OCI-LY3 (cell line): ENCODE results near the gene AQP2.

ENCODE experiments used
- H2AFZ ChIP-seq: fragments of 200-600, 300-600 bp; shearing (Covaris generic); 2 replicates; pipeline ENCODE4 v1.6.0; 2014; ENCODE audit warnings: antibody characterized with exemption, low read depth, low read length
- H3K27ac ChIP-seq: fragments of 200-600, 300-600 bp; sonication (generic); 2 replicates; pipeline ENCODE4 v1.5.1; 2014; ENCODE audit warnings: mild to moderate bottlenecking, low read length, moderate library complexity, mixed read lengths
- H3K27me3 ChIP-seq: fragments of 200-600, 300-600 bp; sonication (generic); 2 replicates; pipeline ENCODE4 v1.6.1; 2014; ENCODE audit warnings: low read depth, low read length, mixed read lengths
- H3K36me3 ChIP-seq: fragments of 200-600, 300-600 bp; sonication (generic); replicated peaks from 2 replicates; pipeline ENCODE3; 2014; ENCODE audit warnings: low read depth, low read length, mixed read lengths
- H3K4me1 ChIP-seq: fragments of 300-600, 200-600 bp; sonication (generic); 2 replicates; pipeline ENCODE4 v1.6.1; 2014; ENCODE audit warnings: low read length, mixed read lengths
- H3K4me2 ChIP-seq: fragments of 200-600, 300-600 bp; sonication (generic); 2 replicates; pipeline ENCODE4 v1.6.1; 2014; ENCODE audit warnings: low read length, mixed read lengths
- H3K4me3 ChIP-seq: fragments of 300-600, 200-600 bp; sonication (generic); 2 replicates; pipeline ENCODE4 v1.5.1; 2014; ENCODE audit warnings: antibody characterized with exemption, mild to moderate bottlenecking, low read length, moderate library complexity
- H3K79me2 ChIP-seq: fragments of 300-600, 200-600 bp; shearing (Covaris generic); 2 replicates; pipeline ENCODE4 v1.6.1; 2014; ENCODE audit warnings: mild to moderate bottlenecking, low read length, mixed read lengths
- H3K9ac ChIP-seq: fragments of 300-600, 200-600 bp; shearing (Covaris generic); 2 replicates; pipeline ENCODE4 v1.6.0; 2014; ENCODE audit warnings: mild to moderate bottlenecking, low read length, moderate library complexity
- H3K9me3 ChIP-seq: fragments of 200-600, 300-600 bp; shearing (Covaris generic); 2 replicates; pipeline ENCODE4 v1.6.1; 2014; ENCODE audit warnings: low read length, mixed read lengths; ENCODE audit not compliant: insufficient read depth
- H4K20me1 ChIP-seq: fragments of 200-600, 300-600 bp; sonication (generic); 2 replicates; pipeline ENCODE4 v1.6.1; 2016; ENCODE audit warnings: low read length, mixed read lengths; ENCODE audit not compliant: insufficient read depth
- CTCF ChIP-seq: fragments of 200-600, 300-600 bp; sonication (generic); IDR thresholded peaks from 2 replicates; pipeline ENCODE4 v1.5.1; 2014; ENCODE audit warnings: antibody characterized with exemption, low read length, low read depth
- EZH2phosphoT487 ChIP-seq: fragments of 200-600 bp; shearing (Covaris generic); IDR thresholded peaks from 2 replicates; pipeline ENCODE4 v1.6.1; 2018; ENCODE audit warnings: antibody characterized with exemption, mixed run types, low read depth

The AQP2 gene

GRCh38 chr12:49916129-49916919 is 34.2 kb upstream of the AQP2 start:
- peaks cover 13% of the 10 kb centered on the region for H3K27me3 ChIP-seq
- no peaks in the 10 kb centered on the region for H3K9me3 ChIP-seq
- H3K4me2 ChIP-seq: no peak overlapping the region
- H2AFZ ChIP-seq: no peak overlapping the region
- no peaks in the 10 kb centered on the region for H3K4me1 ChIP-seq
- TF ChIP-seq EZH2phosphoT487: no peak
- no peak for TF ChIP-seq CTCF
- H3K36me3 ChIP-seq: no peaks in the 10 kb centered on the region
- no peak overlapping the region for H3K9ac ChIP-seq
- H3K4me3 ChIP-seq: no peak overlapping the region
- H4K20me1 ChIP-seq: no peaks in the 10 kb centered on the region
- no peaks in the 10 kb centered on the region for H3K79me2 ChIP-seq
- no peak overlapping the region for H3K27ac ChIP-seq

GRCh38 chr12:49917166-49917787 is 33.3 kb upstream of the AQP2 start:
- Histone ChIP-seq H3K27ac (no peak overlapping the region), H3K79me2 (no peaks in the 10 kb centered on the region), H3K27me3 (peaks cover 13% of the 10 kb centered on the region), H4K20me1 (no peaks in the 10 kb centered on the region), H3K36me3 (no peaks in the 10 kb centered on the region), H3K9ac (no peak overlapping the region), H3K4me1 (no peaks in the 10 kb centered on the region), H3K4me3 (no peak overlapping the region), H3K4me2 (no peak overlapping the region), H2AFZ (no peak overlapping the region), H3K9me3 (no peaks in the 10 kb centered on the region)
- TF ChIP-seq EZH2phosphoT487: no peak
- no peak for TF ChIP-seq CTCF

GRCh38 chr12:49917788-49918173 is 32.8 kb upstream of the AQP2 start:
- Histone ChIP-seq H3K4me2 (no peak overlapping the region), H2AFZ (no peak overlapping the region), H3K9ac (no peak overlapping the region)

More at GRCh38 chr12:49917788-49918173, 32.8 kb upstream of the AQP2 start:
- Histone ChIP-seq H3K4me3 (no peak overlapping the region), H3K36me3 (no peaks in the 10 kb centered on the region), H3K79me2 (no peaks in the 10 kb centered on the region), H3K27ac (no peak overlapping the region), H3K4me1 (no peaks in the 10 kb centered on the region), H4K20me1 (no peaks in the 10 kb centered on the region), H3K27me3 (peaks cover 13% of the 10 kb centered on the region), H3K9me3 (no peaks in the 10 kb centered on the region)
- TF ChIP-seq CTCF: no peak
- TF ChIP-seq EZH2phosphoT487: no peak
